Measurements from ENCODE around the gene IL15RA. TPM values are rescaled to one million over a fixed set of nuclear protein-coding genes. Genes with fewer than 3 reads are reported as not detected.
A peak's percentile ranks its signal among the peaks of the same experiment; 100 is the strongest.
"Not testable (repeated sequence)": the region's sequence is repeated elsewhere in the genome, so short reads cannot be mapped to it uniquely, and the experiment has no call there.

Gene IL15RA
- total RNA-seq, 3 donors from 2014 or later, result 15.1 to 35.7 (median 25.9) TPM

DNA sequence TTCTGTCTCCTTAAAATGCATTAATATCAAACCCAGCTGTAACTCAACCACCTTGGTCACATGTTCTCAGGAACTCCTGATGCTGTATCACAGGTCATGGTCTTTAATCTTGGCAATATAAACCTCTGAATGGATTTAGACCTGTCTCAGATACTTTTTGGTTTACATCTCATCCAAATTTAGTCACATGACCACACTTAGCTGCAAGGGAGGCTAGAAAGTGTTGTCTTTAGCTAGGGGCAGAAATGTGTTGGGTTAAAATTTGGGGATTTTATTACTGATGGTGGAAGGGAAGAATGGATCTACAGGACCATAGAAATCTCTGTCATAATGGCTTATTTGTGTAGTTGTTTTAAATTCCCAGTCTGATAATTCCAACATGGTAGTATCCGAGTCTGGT is 29.6 kb upstream of the IL15RA start:
- DNase-seq (ENCODE audit: low spot score in 2 of 2), result no peak
- intact Hi-C loops (cut with DNase I; ENCODE audit: low total_unique reads), result no loop called here
- Histone ChIP-seq H3K27me3 (no peaks in the 10 kb centered on the region), H3K9me3 (no peaks in the 10 kb centered on the region), H3K36me3 (no peaks in the 10 kb centered on the region), H3K4me1 (no peaks in the 10 kb centered on the region), H3K27ac (no peak overlapping the region), H3K4me3 (no peak overlapping the region)
- no peak for TF ChIP-seq POLR2A (IDR thresholded peaks at IDR 0.05)
- no peak for TF ChIP-seq POLR2AphosphoS5 (IDR thresholded peaks at IDR 0.05)

DNA sequence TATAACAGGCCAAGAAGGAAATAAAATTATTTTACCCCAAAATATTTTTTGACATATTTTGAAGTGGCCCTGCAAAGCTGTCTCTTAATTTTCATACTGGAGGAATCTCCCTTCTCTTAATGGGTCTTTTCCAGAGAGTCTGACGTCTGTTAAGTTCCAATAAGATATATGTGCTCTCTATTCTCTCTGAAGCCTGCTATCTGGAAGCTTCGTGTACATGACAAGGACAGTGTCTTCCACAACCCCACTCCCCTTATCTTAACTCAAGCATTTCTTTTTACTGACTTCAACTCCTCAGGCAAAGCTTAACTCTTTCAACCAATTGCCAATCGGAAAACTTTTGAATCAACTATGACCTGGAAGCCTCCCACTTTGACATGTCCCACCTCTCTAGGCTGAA is 29.2 kb upstream of the IL15RA start:
- TF ChIP-seq POLR2AphosphoS5 (IDR thresholded peaks at IDR 0.05), result no peak
- TF ChIP-seq, protein P1, sequence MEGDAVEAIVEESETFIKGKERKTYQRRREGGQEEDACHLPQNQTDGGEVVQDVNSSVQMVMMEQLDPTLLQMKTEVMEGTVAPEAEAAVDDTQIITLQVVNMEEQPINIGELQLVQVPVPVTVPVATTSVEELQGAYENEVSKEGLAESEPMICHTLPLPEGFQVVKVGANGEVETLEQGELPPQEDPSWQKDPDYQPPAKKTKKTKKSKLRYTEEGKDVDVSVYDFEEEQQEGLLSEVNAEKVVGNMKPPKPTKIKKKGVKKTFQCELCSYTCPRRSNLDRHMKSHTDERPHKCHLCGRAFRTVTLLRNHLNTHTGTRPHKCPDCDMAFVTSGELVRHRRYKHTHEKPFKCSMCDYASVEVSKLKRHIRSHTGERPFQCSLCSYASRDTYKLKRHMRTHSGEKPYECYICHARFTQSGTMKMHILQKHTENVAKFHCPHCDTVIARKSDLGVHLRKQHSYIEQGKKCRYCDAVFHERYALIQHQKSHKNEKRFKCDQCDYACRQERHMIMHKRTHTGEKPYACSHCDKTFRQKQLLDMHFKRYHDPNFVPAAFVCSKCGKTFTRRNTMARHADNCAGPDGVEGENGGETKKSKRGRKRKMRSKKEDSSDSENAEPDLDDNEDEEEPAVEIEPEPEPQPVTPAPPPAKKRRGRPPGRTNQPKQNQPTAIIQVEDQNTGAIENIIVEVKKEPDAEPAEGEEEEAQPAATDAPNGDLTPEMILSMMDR (IDR thresholded peaks at IDR 0.05), result no peak
- no peak for TF ChIP-seq POLR2A (IDR thresholded peaks at IDR 0.05)
- H3K27me3 ChIP-seq, result no peaks in the 10 kb centered on the region
- no peak overlapping the region for H3K4me3 ChIP-seq
- no peaks in the 10 kb centered on the region for H3K4me1 ChIP-seq
- no peak overlapping the region for H3K27ac ChIP-seq
- intact Hi-C loops (cut with DNase I; ENCODE audit: low total_unique reads), result no loop called here
- H3K9me3 ChIP-seq, result no peaks in the 10 kb centered on the region
- H3K36me3 ChIP-seq, result no peaks in the 10 kb centered on the region
- no peak for DNase-seq (ENCODE audit: low spot score in 2 of 2)

DNA sequence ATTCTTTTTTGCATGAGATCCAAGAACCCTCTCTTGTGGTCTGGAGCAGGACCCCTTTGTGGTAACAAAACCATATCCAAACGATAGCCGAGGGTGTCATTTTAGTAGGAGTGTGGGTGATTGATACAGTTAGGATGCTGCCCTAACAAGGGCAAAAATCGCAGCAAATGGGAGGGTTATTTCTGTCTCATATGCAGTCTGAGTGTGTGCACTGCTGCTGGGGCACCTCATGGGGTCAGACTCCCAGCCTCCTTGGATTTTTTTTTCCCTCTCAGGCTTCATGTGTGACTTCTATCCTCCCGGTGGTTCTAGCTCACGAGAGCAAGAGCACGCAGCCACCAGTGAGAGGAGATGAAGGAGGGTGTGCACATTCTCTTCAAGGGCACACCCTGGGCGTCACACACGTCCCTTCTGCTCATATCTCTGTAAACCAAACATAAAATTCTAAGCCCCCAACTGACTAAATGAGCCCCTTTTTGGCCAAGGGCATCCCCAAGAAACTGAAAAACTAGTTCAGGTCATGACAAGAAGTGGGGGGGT is 28.6 kb upstream of the IL15RA start:
- H3K27me3 ChIP-seq, result no peaks in the 10 kb centered on the region
- H3K4me1 ChIP-seq, result no peaks in the 10 kb centered on the region
- no peak for DNase-seq (ENCODE audit: low spot score in 2 of 2)
- H3K36me3 ChIP-seq, result no peaks in the 10 kb centered on the region
- H3K9me3 ChIP-seq, result no peaks in the 10 kb centered on the region
- intact Hi-C loops (cut with DNase I; ENCODE audit: low total_unique reads), result no loop called here
- H3K27ac ChIP-seq, result no peak overlapping the region
- no peak overlapping the region for H3K4me3 ChIP-seq
- no peak for TF ChIP-seq POLR2AphosphoS5 (IDR thresholded peaks at IDR 0.05)
- TF ChIP-seq POLR2A (IDR thresholded peaks at IDR 0.05), result no peak
- TF ChIP-seq, protein P1 (IDR thresholded peaks at IDR 0.05), result no peak

DNA sequence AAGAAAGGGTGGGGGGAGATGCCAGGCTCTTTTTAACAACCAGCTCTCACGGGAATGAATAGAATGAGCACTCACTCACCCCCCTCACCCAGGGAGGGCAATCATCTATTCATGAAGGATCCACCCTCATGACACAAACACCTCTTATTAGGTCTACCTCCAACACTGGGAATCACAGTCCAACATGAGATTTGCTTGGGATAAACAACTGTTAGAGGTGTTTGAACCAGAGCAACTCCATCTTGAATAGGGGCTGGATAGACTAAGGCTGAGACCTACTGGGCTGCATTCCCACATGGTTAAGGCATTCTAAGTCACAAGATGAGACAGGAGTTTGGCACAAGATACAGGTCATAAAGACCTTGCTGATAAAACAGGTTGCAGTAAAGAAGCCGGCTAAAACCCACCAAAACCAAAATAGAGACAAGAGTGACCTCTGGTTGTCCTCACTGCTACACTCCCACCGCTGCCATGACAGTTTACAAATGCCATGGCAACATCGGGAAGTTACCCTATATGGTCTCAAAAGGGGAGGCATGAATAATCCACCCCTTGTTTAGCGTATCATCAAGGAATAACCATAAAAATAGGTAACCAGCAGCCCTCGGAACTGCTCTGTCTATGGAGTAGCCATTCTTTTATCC is 27.9 kb upstream of the IL15RA start:
- H3K27me3 ChIP-seq; H3K36me3 ChIP-seq; H3K4me1 ChIP-seq; H3K27ac ChIP-seq; intact Hi-C loops (cut with DNase I; ENCODE audit: low total_unique reads); DNase-seq (ENCODE audit: low spot score in 2 of 2); H3K4me3 ChIP-seq; H3K9me3 ChIP-seq: not testable (repeated sequence)

DNA sequence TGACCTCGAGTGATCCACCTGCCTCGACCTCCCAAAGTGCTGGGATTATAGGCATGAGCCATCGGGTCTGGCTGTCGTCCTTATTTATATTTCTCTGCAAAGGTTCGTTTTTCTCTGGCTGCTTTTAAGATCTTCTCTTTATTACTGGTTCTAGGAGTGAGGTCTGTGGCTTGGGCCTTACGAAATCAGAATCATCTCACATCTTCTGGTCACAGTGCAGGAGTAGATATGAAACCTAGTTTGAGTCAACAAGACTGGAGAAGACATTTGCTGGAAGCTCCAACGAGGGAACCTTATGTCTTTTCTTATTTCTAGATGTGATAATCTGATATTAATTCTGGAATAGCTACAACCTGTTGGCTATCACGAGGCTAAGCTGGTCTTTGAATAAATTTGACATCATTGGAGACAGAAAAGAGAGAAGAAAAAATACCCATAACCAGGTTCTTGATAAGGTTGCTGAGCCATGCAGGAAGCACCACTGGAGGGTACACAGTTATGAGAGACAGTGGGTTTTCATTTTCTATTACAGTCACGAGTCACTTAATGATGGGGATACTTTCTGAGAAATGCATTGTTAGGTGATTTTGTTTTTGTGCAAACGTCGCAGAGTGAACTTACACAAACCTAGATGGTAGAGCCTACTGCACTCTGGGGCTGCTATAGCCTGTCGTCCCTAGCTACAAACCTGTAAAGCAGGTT is 25.6 kb upstream of the IL15RA start:
- no peak for DNase-seq (ENCODE audit: low spot score in 2 of 2)
- Histone ChIP-seq H3K4me3 (no peak overlapping the region), H3K27me3 (no peaks in the 10 kb centered on the region), H3K27ac (no peak overlapping the region), H3K4me1 (no peaks in the 10 kb centered on the region), H3K36me3 (no peaks in the 10 kb centered on the region), H3K9me3 (no peaks in the 10 kb centered on the region)
- intact Hi-C loops (cut with DNase I; ENCODE audit: low total_unique reads), result no loop called here
- TF ChIP-seq, protein P1 (IDR thresholded peaks at IDR 0.05), result no peak
- no peak for TF ChIP-seq POLR2A (IDR thresholded peaks at IDR 0.05)
- no peak for TF ChIP-seq POLR2AphosphoS5 (IDR thresholded peaks at IDR 0.05)

DNA sequence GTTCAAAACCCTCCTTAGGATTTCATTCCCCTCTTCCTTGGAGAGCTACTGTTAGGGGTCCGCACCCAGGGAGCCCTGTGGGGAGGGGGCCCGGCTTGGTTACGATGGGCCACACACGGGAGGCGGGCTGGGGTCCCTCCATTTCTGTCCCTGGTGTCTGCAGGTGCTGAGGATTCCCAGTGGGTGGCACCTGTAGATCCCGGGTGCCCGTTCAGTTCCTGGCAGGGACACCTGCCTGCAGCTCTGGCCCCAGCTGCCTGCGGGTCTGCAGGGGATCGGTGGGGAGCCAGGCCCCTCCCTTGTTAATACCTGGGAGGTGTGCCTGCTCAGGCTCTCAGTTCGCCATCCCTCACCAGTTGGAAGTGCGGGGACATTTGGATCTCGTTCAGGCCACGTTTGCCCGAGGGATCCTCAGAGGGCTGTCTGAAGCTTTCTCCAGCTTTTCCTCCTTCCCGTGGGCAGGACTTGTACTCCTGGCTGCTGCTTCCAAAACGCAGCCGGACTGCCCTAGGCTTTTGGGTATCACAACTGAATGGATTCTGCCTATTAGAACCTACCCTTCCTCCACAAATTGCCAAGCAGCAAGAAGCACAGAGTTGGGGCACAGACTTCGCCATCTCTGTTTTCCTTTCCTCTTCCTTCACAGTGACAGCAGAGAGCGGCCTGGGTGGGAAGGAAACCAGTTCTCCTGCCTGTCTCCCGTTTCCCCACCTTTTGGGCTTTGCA is 22.3 kb upstream of the IL15RA start:
- H3K36me3 ChIP-seq, result no peaks in the 10 kb centered on the region
- H3K4me3 ChIP-seq, result peak overlapping the region in 1 of 3 donors; percentile 4
- no peak overlapping the region for H3K27ac ChIP-seq
- H3K27me3 ChIP-seq, result no peaks in the 10 kb centered on the region
- H3K9me3 ChIP-seq, result no peaks in the 10 kb centered on the region
- TF ChIP-seq POLR2A (IDR thresholded peaks at IDR 0.05) (no peak), POLR2AphosphoS5 (IDR thresholded peaks at IDR 0.05) (no peak)
- TF ChIP-seq, protein P1 (IDR thresholded peaks at IDR 0.05), result no peak
- no peaks in the 10 kb centered on the region for H3K4me1 ChIP-seq
- no peak for DNase-seq (ENCODE audit: low spot score in 2 of 2)
- intact Hi-C loops (cut with DNase I; ENCODE audit: low total_unique reads), result no loop called here
